A673 (cell line): ENCODE results near the gene EMP3.

Experiments used
- CTCF ChIP-seq: fragments of 300-800, 200-600 bp; sonication (generic); conservative IDR thresholded peaks from 2 replicates; pipeline ENCODE4 v1.5.1; 2017; ENCODE audit warnings: low read depth, mild to moderate bottlenecking, antibody characterized with exemption, low read length, moderate library complexity, mixed read lengths
- EZH2 ChIP-seq: fragments of 200-600 bp; sonication (generic); IDR thresholded peaks from 2 replicates; pipeline ENCODE4 v1.6.1; 2017; ENCODE audit warnings: borderline replicate concordance, low read depth, mild to moderate bottlenecking, mixed read lengths, antibody characterized with exemption, low read length; ENCODE audit not compliant: poor library complexity, severe bottlenecking

- no peak for TF ChIP-seq CTCF
- no peak for TF ChIP-seq EZH2
These were observed 53.7 kb downstream of the EMP3 start for GRCh38 chr19:48379058-48379457.
